GM12874 (cell line): ENCODE measurements around the gene CCNG1.

Experiments used
- CTCF ChIP-seq: IDR thresholded peaks from 2 replicates; pipeline ENCODE4 v1.5.1; 2011; ENCODE audit warnings: low read depth, mild to moderate bottlenecking, control low read depth, low read length, moderate library complexity; ENCODE audit not compliant: insufficient read depth

Gene CCNG1

GRCh38 chr5:163448491-163448890, 11.1 kb downstream of the CCNG1 start:
- no peak for TF ChIP-seq CTCF

GRCh38 chr5:163451489-163451888, 14.1 kb downstream of the CCNG1 start:
- no peak for TF ChIP-seq CTCF

- TF ChIP-seq CTCF: no peak
Measured at GRCh38 chr5:163453705-163454104, 16.3 kb downstream of the CCNG1 start.

GRCh38 chr5:163456029-163456589, 18.7 kb downstream of the CCNG1 start:
- no peak for TF ChIP-seq CTCF

GRCh38 chr5:163456840-163457239, 19.4 kb downstream of the CCNG1 start:
- TF ChIP-seq CTCF: no peak

GRCh38 chr5:163458778-163459385, 21.5 kb downstream of the CCNG1 start:
- no peak for TF ChIP-seq CTCF

- TF ChIP-seq CTCF: no peak
Measured at GRCh38 chr5:163459462-163459818, 22.0 kb downstream of the CCNG1 start.
